Dermis microvascular lymphatic vessel endothelial cell (primary cell): Measurements from ENCODE around the gene KNG1. TPM values are rescaled to one million over a fixed set of nuclear protein-coding genes. Genes with fewer than 3 reads are reported as not detected.

Experiments
- DNase-seq, 2 donors: peaks; one replicate each; pipeline versions ENCODE4 v3.0.0 to v3.0.0-alpha.2; 2010; ENCODE audit warnings: low read depth in 2 of 2
- total RNA-seq: library from RNA; depleted of rRNA; stranded (reverse); fragments of >200 nt; gene quantifications from 2 replicates; pipeline ENCODE4 v1.2.1, GENCODE V29; 2014

Gene KNG1
- total RNA-seq, 1 donor from 2014 or later: not detected

DNA sequence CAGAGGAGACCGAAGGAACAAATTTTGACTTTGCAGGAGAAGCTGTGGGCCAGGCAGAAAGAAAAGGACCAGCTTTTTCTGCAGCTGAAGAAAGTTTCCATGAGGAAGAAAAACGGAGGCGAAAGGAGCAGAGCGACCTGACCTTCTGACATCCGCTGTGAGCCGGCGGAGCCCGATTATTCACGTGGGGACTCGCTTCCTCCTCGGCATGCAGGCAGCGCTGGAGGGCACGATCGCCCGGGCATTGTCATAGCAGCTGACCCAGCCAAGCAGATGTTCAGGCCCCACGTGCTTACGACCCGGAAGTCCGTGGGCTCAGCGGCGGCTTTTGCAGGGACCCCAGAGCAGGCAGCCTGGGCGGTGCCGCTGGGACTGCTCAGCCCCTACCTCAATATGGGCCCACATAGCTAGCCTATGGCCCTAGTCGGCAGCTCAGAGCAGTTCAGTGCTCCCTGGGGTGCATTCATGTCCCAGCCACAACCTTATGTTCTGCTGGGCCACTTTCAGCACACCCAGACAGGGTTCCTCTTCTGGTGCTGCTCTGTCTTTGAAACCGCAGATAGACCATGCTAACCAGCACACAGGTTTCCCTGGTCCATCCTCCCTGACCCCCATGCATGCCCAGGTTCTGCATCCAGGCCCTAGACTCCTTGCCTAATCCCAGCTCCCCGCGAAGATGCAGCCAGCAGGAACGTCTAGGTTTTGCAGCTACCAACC is 55.7 kb downstream of the KNG1 start:
- peak in 1 of 2 donors; percentile 54 for DNase-seq

GRCh38 chr3:186775999-186776398 is 58.8 kb downstream of the KNG1 start:
- DNase-seq: no peak

- no peak for DNase-seq
Measured at GRCh38 chr3:186779204-186779603, 62.0 kb downstream of the KNG1 start.

- DNase-seq: no peak
Measured at GRCh38 chr3:186782542-186783057, 65.4 kb downstream of the KNG1 start.

DNA sequence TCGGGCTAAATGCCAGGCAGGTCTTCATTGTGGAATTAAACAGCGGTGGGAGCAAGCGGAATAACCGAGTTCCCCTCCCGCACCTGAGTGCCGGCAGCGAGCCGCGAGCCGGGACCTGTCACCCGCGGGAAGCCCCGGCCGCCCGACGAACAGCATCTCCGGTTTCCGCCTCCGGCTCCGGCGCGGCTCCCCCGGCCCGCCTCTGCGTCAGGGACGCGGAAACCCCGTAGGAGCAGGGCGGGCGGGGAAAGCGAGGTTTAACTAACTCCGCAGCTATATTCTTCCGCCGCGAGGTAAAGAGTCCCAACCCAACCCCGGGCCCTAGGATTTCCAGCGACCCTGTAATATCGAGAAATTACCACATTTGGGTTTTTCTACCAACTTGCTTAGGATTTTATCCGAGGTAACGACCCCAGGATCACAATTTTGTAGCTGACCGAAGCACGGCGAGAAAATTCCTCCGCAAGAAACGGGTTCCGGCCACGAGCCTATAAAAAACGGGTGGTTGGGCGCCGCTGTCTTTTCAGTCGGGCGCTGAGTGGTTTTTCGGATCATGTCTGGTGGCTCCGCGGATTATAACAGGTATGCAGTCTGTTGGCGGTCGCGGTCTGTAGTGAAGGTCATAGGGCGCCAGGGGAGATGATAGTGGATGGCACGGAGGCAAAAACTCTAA is 66.0 kb downstream of the KNG1 start, which contains the start of gene EIF4A2:
EIF4A2 (plus strand) TSS at position 520 of the 673 bp plus-strand sequence; CDS start at position 554, 34 bp downstream.
- DNase-seq: peak; percentile 80 to 91

- DNase-seq: peak; percentile 65 to 82
Measured at GRCh38 chr3:186783731-186784515, 66.8 kb downstream of the KNG1 start.

DNA sequence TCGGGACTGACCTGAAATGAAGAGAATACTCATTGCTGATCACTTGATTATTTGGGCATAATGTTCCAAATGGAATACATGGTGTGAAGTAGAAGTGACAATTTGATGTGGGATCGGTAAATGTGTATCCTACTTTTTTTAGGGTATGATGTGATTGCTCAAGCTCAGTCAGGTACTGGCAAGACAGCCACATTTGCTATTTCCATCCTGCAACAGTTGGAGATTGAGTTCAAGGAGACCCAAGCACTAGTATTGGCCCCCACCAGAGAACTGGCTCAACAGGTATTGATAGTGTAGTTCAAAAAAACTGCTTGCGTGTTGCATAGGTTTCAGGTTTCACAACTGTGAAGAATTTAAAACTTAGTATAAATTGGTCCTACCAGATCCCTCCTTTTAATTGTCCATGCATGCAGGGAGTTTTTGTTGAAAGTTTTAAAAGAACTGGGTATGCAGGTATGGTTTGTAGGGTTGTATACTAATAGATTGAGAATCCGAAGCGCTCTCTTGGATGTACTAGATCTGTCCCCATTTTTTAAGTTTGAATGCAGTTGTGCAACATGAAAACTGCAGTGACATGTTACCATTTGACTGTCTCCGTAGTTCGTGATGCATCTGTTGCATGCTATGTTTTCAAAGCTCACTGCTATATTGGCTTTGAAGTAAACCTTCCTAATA is 67.8 kb downstream of the KNG1 start:
- DNase-seq: no peak

GRCh38 chr3:186785495-186786018 is 68.4 kb downstream of the KNG1 start:
- DNase-seq: no peak

DNA sequence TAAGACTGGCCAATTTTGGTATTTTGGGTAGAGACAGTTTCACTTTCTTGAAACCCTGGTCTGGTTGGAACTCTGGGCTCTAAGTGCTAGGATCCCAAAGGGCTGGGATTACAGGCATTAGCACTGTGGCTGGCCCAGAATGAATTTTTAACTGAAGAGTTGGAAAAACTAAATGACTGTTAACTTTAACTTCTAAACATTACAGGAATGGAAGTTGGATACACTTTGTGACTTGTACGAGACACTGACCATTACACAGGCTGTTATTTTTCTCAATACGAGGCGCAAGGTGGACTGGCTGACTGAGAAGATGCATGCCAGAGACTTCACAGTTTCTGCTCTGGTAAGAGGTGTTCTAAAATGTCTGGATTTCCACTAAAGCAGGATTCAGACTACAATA is 69.8 kb downstream of the KNG1 start:
- no peak for DNase-seq

GRCh38 chr3:186787642-186788481 is 70.7 kb downstream of the KNG1 start:
- no peak for DNase-seq

GRCh38 chr3:186788482-186789370 is 71.6 kb downstream of the KNG1 start:
- DNase-seq: no peak

DNA sequence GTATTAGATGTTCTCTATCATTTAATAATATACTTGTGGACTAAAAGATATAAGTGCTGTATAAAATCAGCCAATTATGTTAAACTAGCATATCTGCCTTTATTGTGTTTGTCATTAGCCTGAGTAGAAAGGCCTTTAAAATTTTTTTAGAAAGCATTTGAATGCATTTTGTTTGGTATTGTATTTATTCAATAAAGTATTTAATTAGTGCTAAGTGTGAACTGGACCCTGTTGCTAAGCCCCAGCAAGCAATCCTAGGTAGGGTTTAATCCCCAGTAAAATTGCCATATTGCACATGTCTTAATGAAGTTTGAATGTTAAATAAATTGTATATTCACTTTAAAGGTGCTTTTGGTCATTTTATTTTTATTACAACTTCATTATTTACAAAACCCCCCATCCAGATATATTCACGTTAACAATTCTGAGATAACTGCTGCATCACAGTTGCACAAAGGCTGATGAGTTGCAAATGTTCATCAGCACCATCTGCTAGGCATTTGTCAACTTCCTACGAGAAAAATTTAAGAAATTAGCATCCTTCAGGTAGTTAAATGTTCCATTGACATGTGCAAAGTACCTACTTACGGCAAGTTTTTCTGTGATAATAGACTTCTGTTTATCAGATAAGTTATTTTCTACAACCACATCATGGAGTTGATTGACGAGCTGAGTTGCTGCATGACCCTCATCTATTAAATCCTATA is 72.5 kb downstream of the KNG1 start:
- no peak for DNase-seq

- peak in 1 of 2 donors; percentile 25 for DNase-seq
Measured at GRCh38 chr3:186790261-186790981, 73.3 kb downstream of the KNG1 start.

Other genes starting within 250 kb of the KNG1 start
- gene CRYGS, start 173.0 kb upstream of the KNG1 start, total RNA-seq: 0.77 and 0.89 TPM in 2 replicates
- 16.2 and 17.4 TPM in 2 replicates for gene TBCCD1, start 150.0 kb upstream of the KNG1 start, total RNA-seq
- gene DNAJB11, start 146.6 kb upstream of the KNG1 start, total RNA-seq: 38.3 and 38.9 TPM in 2 replicates
- under 0.01 TPM in 1 of 2 replicates, not detected in the other for gene AHSG, start 104.3 kb upstream of the KNG1 start, total RNA-seq
- not detected in 2 replicates for gene FETUB, start 77.0 kb upstream of the KNG1 start, total RNA-seq
- not detected in 2 replicates for gene HRG, start 51.3 kb upstream of the KNG1 start, total RNA-seq
- gene EIF4A2, start 66.2 kb downstream of the KNG1 start, total RNA-seq: 329 and 384 TPM in 2 replicates
- 12.5 and 22.1 TPM in 2 replicates for gene RFC4, start 89.1 kb downstream of the KNG1 start, total RNA-seq
- not detected in 2 replicates for gene ADIPOQ, start 125.4 kb downstream of the KNG1 start, total RNA-seq
- gene ST6GAL1, start 213.2 kb downstream of the KNG1 start, total RNA-seq: 32.5 and 85.3 TPM in 2 replicates